ENCODE measurements around the gene CDH15. TPM values are rescaled to one million over a fixed set of nuclear protein-coding genes. Genes with fewer than 3 reads are reported as not detected.

The CDH15 gene
- polyA plus RNA-seq, 2 of the 4 experiments (the other 2 are of a cell fraction) = 0.05 to 0.08 TPM

- POLR2A ChIA-PET = no interaction called here
- WGBS (ENCODE audit: missing lambda C conversion rate) = 86% methylated on average over 26 of the region's 26 CpGs
- no peak for FAIRE-seq
- no peak for TF ChIP-seq SMC3 (IDR thresholded peaks at IDR 0.05)
- no peak for TF ChIP-seq ZFP36 (IDR thresholded peaks at IDR 0.05; ENCODE audit: borderline replicate concordance, partially characterized antibody)
- no peak for TF ChIP-seq NR3C1 (IDR thresholded peaks at IDR 0.05)
- no peak for TF ChIP-seq ESRRA (IDR thresholded peaks at IDR 0.05; ENCODE audit: borderline replicate concordance, low read length)
- TF ChIP-seq RFX5 (IDR thresholded peaks at IDR 0.05) = no peak
- TF ChIP-seq EHMT2 (IDR thresholded peaks at IDR 0.05; ENCODE audit: low read depth) = no peak
- TF ChIP-seq HEYL (CRISPR knock-in tag; IDR thresholded peaks at IDR 0.05) = no peak
- TF ChIP-seq PHF8 (IDR thresholded peaks at IDR 0.05; ENCODE audit: borderline replicate concordance, low read depth) = no peak
- no peak for TF ChIP-seq RAD21 (conservative IDR thresholded peaks at IDR 0.05 in 1 of 2, IDR thresholded peaks at IDR 0.05 in 1 of 2)
- Histone ChIP-seq H3K4me3 (no peak overlapping the region), H3K4me1 (peaks cover 12% of the 10 kb centered on the region), H3K9me3 (0 out of 3 replicates have a peak, but pooled peaks cover under 1% of the 10 kb centered on the region), H3K4me2 (no peak overlapping the region), H3K27ac (no peak overlapping the region)
- DNase-seq (ENCODE audit: low read depth in 1 of 2, low spot score in 1 of 2) = no peak
- ATAC-seq = no peak
- CTCF ChIA-PET = interaction anchor here (1.0 to 1.3 kb wide), 4 partner anchors 13 to 30 kb away, joined by 3 read pairs; partner anchors contain the start of gene ZNF778
These were observed 26.3 kb downstream of the CDH15 start for GRCh38 chr16:89197633-89198416.

GRCh38 chr16:89198417-89199240, 27.1 kb downstream of the CDH15 start:
- TF ChIP-seq MYC (IDR thresholded peaks at IDR 0.05; ENCODE audit: borderline replicate concordance, low read length) (no peak), MAZ (IDR thresholded peaks at IDR 0.05; ENCODE audit: borderline replicate concordance, low read depth, low read length) (no peak), SMC3 (IDR thresholded peaks at IDR 0.05) (no peak), JUNB (IDR thresholded peaks at IDR 0.05) (no peak), REST (IDR thresholded peaks at IDR 0.05) (no peak), HEYL (CRISPR knock-in tag; IDR thresholded peaks at IDR 0.05) (no peak), GATA3 (IDR thresholded peaks at IDR 0.05; ENCODE audit: borderline replicate concordance) (no peak), BHLHE40 (IDR thresholded peaks at IDR 0.05; ENCODE audit: low read depth, low read length) (no peak), CBX8 (IDR thresholded peaks at IDR 0.05) (no peak), KDM5A (IDR thresholded peaks at IDR 0.05) (no peak), ESRRA (IDR thresholded peaks at IDR 0.05; ENCODE audit: borderline replicate concordance, low read length) (no peak), RNF2 (IDR thresholded peaks at IDR 0.05; ENCODE audit: borderline replicate concordance, low read depth) (no peak), CHD2 (IDR thresholded peaks at IDR 0.05; ENCODE audit: low read length, partially characterized antibody) (no peak), BCL3 (IDR thresholded peaks at IDR 0.05) (no peak)
- TF ChIP-seq, protein P1, sequence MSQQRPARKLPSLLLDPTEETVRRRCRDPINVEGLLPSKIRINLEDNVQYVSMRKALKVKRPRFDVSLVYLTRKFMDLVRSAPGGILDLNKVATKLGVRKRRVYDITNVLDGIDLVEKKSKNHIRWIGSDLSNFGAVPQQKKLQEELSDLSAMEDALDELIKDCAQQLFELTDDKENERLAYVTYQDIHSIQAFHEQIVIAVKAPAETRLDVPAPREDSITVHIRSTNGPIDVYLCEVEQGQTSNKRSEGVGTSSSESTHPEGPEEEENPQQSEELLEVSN (IDR thresholded peaks at IDR 0.05; ENCODE audit: borderline replicate concordance, low read depth) = no peak
- TF ChIP-seq, protein P2, sequence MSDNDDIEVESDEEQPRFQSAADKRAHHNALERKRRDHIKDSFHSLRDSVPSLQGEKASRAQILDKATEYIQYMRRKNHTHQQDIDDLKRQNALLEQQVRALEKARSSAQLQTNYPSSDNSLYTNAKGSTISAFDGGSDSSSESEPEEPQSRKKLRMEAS (IDR thresholded peaks at IDR 0.05) = no peak
- no peak overlapping the region for H3K4me3 ChIP-seq
- DNase-seq (ENCODE audit: low read depth in 1 of 2, low spot score in 1 of 2) (no peak), ATAC-seq (no peak), FAIRE-seq (no peak)
- ChIA-PET CTCF (interaction anchor here (1.2 to 1.3 kb wide), 2 partner anchors 12 to 17 kb away, joined by 3 read pairs; no protein-coding TSS in a partner anchor), POLR2A (no interaction called here)
- no peak overlapping the region for H3K4me2 ChIP-seq
- H3K4me1 ChIP-seq = peaks cover 8% of the 10 kb centered on the region
- WGBS (ENCODE audit: missing lambda C conversion rate) = 84% methylated on average over 22 of the region's 28 CpGs
- peaks cover 5% of the 10 kb centered on the region; the same call in 1 of the 3 replicates for H3K9me3 ChIP-seq
- H3K27ac ChIP-seq = no peak overlapping the region

All from A549 (cell line).